H9 (cell line): ENCODE data around the gene ZGRF1. TPM values are rescaled to one million over a fixed set of nuclear protein-coding genes. Genes with fewer than 3 reads are reported as not detected.

Experiments used
- DNase-seq: peaks from one replicate; pipeline ENCODE4 v3.0.0-alpha.2; 2017
- H2AFZ ChIP-seq: one replicate; pipeline ENCODE4 v1.6.1; 2013; ENCODE audit warnings: mild to moderate bottlenecking, low read length, control low read depth, moderate library complexity
- H2AK5ac ChIP-seq: 2 replicates; pipeline ENCODE4 v1.6.1; 2013; ENCODE audit warnings: low read length, control low read depth, mixed read lengths; ENCODE audit not compliant: insufficient read length
- H2BK120ac ChIP-seq: one replicate; pipeline ENCODE4 v1.6.1; 2013; ENCODE audit warnings: low read depth, mild to moderate bottlenecking, low read length, control low read depth, inconsistent platforms; ENCODE audit not compliant: poor library complexity, severe bottlenecking
- H2BK12ac ChIP-seq: 2 replicates; pipeline ENCODE4 v1.6.1; 2013; ENCODE audit warnings: low read length, control low read depth, mixed read lengths, low read depth; ENCODE audit not compliant: insufficient read length
- H2BK15ac ChIP-seq: 2 replicates; pipeline ENCODE4 v1.6.1; 2013; ENCODE audit warnings: low read depth, low read length, control low read depth
- H2BK20ac ChIP-seq: one replicate; pipeline ENCODE4 v1.6.1; 2013; ENCODE audit warnings: low read depth, mild to moderate bottlenecking, low read length, control low read depth, inconsistent platforms; ENCODE audit not compliant: poor library complexity, severe bottlenecking
- H2BK5ac ChIP-seq: 2 replicates; pipeline ENCODE4 v1.6.1; 2013; ENCODE audit warnings: low read length, control low read depth, mixed read lengths; ENCODE audit not compliant: insufficient read length
- H3K14ac ChIP-seq: 2 replicates; pipeline ENCODE4 v1.6.1; 2013; ENCODE audit warnings: low read length, control low read depth; ENCODE audit not compliant: insufficient read depth
- H3K18ac ChIP-seq: 2 replicates; pipeline ENCODE4 v1.6.1; 2013; ENCODE audit warnings: low read depth, mild to moderate bottlenecking, mixed read lengths, low read length, control low read depth; ENCODE audit not compliant: insufficient read length
- H3K23ac ChIP-seq: 2 replicates; pipeline ENCODE4 v1.6.1; 2013; ENCODE audit warnings: low read length, control low read depth, mixed read lengths, low read depth; ENCODE audit not compliant: insufficient read length
- H3K23me2 ChIP-seq: 2 replicates; pipeline ENCODE4 v1.6.1; 2013; ENCODE audit warnings: low read depth, mild to moderate bottlenecking, mixed read lengths, low read length, control low read depth; ENCODE audit not compliant: insufficient read length, poor library complexity, severe bottlenecking
- H3K27ac ChIP-seq: 2 replicates; pipeline ENCODE4 v1.5.1; 2013; ENCODE audit warnings: low read length, control low read depth, mixed read lengths, low read depth; ENCODE audit not compliant: insufficient read length
- H3K27me3 ChIP-seq: 2 replicates; pipeline ENCODE4 v1.6.1; 2013; ENCODE audit warnings: low read length, control low read depth, inconsistent platforms; ENCODE audit not compliant: insufficient read depth
- H3K4ac ChIP-seq: 2 replicates; pipeline ENCODE4 v1.6.1; 2013; ENCODE audit warnings: low read depth, mild to moderate bottlenecking, control low read depth, inconsistent platforms, low read length, moderate library complexity
- H3K4me1 ChIP-seq: 2 replicates; pipeline ENCODE4 v1.6.1; 2013; ENCODE audit warnings: low read length, control low read depth, inconsistent platforms; ENCODE audit not compliant: insufficient read depth
- H3K4me2 ChIP-seq: 2 replicates; pipeline ENCODE4 v1.6.1; 2013; ENCODE audit warnings: low read length, control low read depth, mixed read lengths; ENCODE audit not compliant: insufficient read length, insufficient read depth
- H3K56ac ChIP-seq: 2 replicates; pipeline ENCODE4 v1.6.1; 2013; ENCODE audit warnings: low read depth, mild to moderate bottlenecking, mixed read lengths, low read length, control low read depth; ENCODE audit not compliant: insufficient read length
- H3K79me1 ChIP-seq: 2 replicates; pipeline ENCODE4 v1.6.1; 2013; ENCODE audit warnings: low read depth, mild to moderate bottlenecking, moderate library complexity, low read length, control low read depth, inconsistent platforms; ENCODE audit not compliant: insufficient read depth, poor library complexity, severe bottlenecking
- H3K79me2 ChIP-seq: 2 replicates; pipeline ENCODE4 v1.6.1; 2013; ENCODE audit warnings: low read length, control low read depth, inconsistent platforms; ENCODE audit not compliant: insufficient read depth
- H3K9ac ChIP-seq: 2 replicates; pipeline ENCODE4 v1.6.1; 2013; ENCODE audit warnings: low read length, control low read depth, mixed read lengths; ENCODE audit not compliant: insufficient read length; ENCODE audit errors: extremely low read depth
- H3K9me3 ChIP-seq: one replicate; pipeline ENCODE4 v1.6.1; 2013; ENCODE audit warnings: low read depth, low read length, inconsistent platforms; ENCODE audit not compliant: control insufficient read depth
- H3T11ph ChIP-seq: one replicate; pipeline ENCODE4 v1.6.1; 2013; ENCODE audit warnings: mild to moderate bottlenecking, low read length, control low read depth, inconsistent platforms
- H4K20me1 ChIP-seq: one replicate; pipeline ENCODE4 v1.6.1; 2013; ENCODE audit not compliant: control insufficient read depth, insufficient read length, insufficient read depth
- H4K5ac ChIP-seq: 2 replicates; pipeline ENCODE4 v1.6.1; 2013; ENCODE audit warnings: low read depth, mild to moderate bottlenecking, mixed read lengths, low read length, control low read depth; ENCODE audit not compliant: insufficient read length
- H4K8ac ChIP-seq: replicated peaks from 2 replicates; pipeline ENCODE4 v1.6.1; 2013; ENCODE audit warnings: low read length, control low read depth, mixed read lengths, low read depth; ENCODE audit not compliant: insufficient read length
- H4K91ac ChIP-seq: 2 replicates; pipeline ENCODE4 v1.6.1; 2013; ENCODE audit warnings: low read depth, mild to moderate bottlenecking, moderate library complexity, mixed read lengths, low read length, control low read depth; ENCODE audit not compliant: insufficient read length
- H3K27ac Mint-ChIP-seq, 3 experiments: 2 replicates in 2 of 3; 3 replicates in 1 of 3; pipeline ENCODE4 v1.8.0; 2020 to 2021; ENCODE audit warnings: mixed read lengths in 3 of 3, mild to moderate bottlenecking in 1 of 3, moderate library complexity in 1 of 3
- H3K27me3 Mint-ChIP-seq: 2 replicates; pipeline ENCODE4 v1.8.0; 2021; ENCODE audit warnings: low read depth, mild to moderate bottlenecking, moderate library complexity, mixed read lengths
- H3K36me3 Mint-ChIP-seq, 3 experiments: 2 replicates in 2 of 3; 3 replicates in 1 of 3; pipeline ENCODE4 v1.8.0; 2020 to 2021; ENCODE audit warnings: low read depth in 3 of 3, mixed read lengths in 3 of 3; ENCODE audit not compliant: insufficient read depth in 1 of 3
- H3K4me1 Mint-ChIP-seq, 2 experiments: 2 replicates each; pipeline ENCODE4 v1.8.0; 2020; ENCODE audit warnings: mixed read lengths in 2 of 2
- H3K4me3 Mint-ChIP-seq, 2 experiments: 2 replicates in 1 of 2; 3 replicates in 1 of 2; pipeline ENCODE4 v1.8.0; 2020 to 2021; ENCODE audit warnings: mild to moderate bottlenecking in 2 of 2, mixed read lengths in 2 of 2, moderate library complexity in 1 of 2
- H3K9me3 Mint-ChIP-seq, 2 experiments: 2 replicates in 1 of 2; 3 replicates in 1 of 2; pipeline ENCODE4 v1.8.0; 2020; ENCODE audit warnings: mild to moderate bottlenecking in 2 of 2, mixed read lengths in 2 of 2, moderate library complexity in 1 of 2
- CTCF ChIP-seq: fragments of 200-600 bp; sonication (generic); conservative IDR thresholded peaks from 3 replicates; pipeline ENCODE4 v1.8.0; 2021; ENCODE audit warnings: antibody characterized with exemption, mild to moderate bottlenecking
- WGBS: extraction: QIAGEN DNeasy Blood & Tissue Kit; methylation state at CpG from one replicate; pipeline ENCODE4 v1.1.7; 2013; ENCODE audit warnings: missing lambda C conversion rate, low lambda C conversion rate, mixed read lengths; ENCODE audit not compliant: insufficient read length; ENCODE audit errors: extremely low coverage; 5-methylcytosine and 5-hydroxymethylcytosine counted together
- total RNA-seq: library from RNA; stranded (reverse); gene quantifications from 2 replicates; pipeline ENCODE4 v1.2.1, GENCODE V29; 2021

ZGRF1 gene
- total RNA-seq, 1 experiment from 2014 or later = 38.3 TPM

- Histone ChIP-seq H3K4me1 (no peaks in the 10 kb centered on the region), H4K5ac (no peak overlapping the region), H3T11ph (no peak overlapping the region), H2AK5ac (no peak overlapping the region), H3K14ac (no peak overlapping the region), H3K79me1 (no peaks in the 10 kb centered on the region), H3K27me3 (no peaks in the 10 kb centered on the region), H3K79me2 (no peaks in the 10 kb centered on the region), H3K4ac (no peak overlapping the region), H3K23me2 (no peaks in the 10 kb centered on the region), H4K91ac (no peak overlapping the region), H2AFZ (no peak overlapping the region), H3K9me3 (no peaks in the 10 kb centered on the region), H2BK120ac (no peak overlapping the region), H3K4me2 (no peak overlapping the region), H2BK15ac (no peak overlapping the region), H3K9ac (no peak overlapping the region), H2BK12ac (no peak overlapping the region), H4K20me1 (no peaks in the 10 kb centered on the region), H2BK5ac (no peak overlapping the region), H3K27ac (no peak overlapping the region), H2BK20ac (no peak overlapping the region), H3K56ac (no peak overlapping the region), H3K18ac (no peak overlapping the region), H4K8ac (no peak overlapping the region), H3K23ac (no peak overlapping the region)
- no peak for TF ChIP-seq CTCF
- H3K36me3 Mint-ChIP-seq = peaks cover 0 to 7% (median 1%) of the 10 kb centered on the region in 3 experiments; a peak in 2 of 7 replicates
- no peaks in the 10 kb centered on the region for H3K27me3 Mint-ChIP-seq
- no peak for DNase-seq
- no CpG with 5 or more reads among the region's 2 CpGs for WGBS
- no peak overlapping the region for H3K4me3 Mint-ChIP-seq
- H3K27ac Mint-ChIP-seq = no peak overlapping the region
- 0 out of 4 replicates have a peak, but pooled peaks cover 0 to 2% of the 10 kb centered on the region in 2 experiments for H3K4me1 Mint-ChIP-seq
- H3K9me3 Mint-ChIP-seq = no peaks in the 10 kb centered on the region
Observed at GRCh38 chr4:112546476-112546875, 90.2 kb downstream of the ZGRF1 start.
